HepG2 (cell line): Measurements from ENCODE around the gene MAMLD1. TPM values are rescaled to one million over a fixed set of nuclear protein-coding genes. Genes with fewer than 3 reads are reported as not detected.

Source experiments
- FOSL2 ChIP-seq: sonication (generic); formaldehyde crosslinking; IDR thresholded peaks from 2 replicates; pipeline ENCODE4 v1.4.0; 2020; ENCODE audit warnings: missing genetic modification reagents
- GATAD2A ChIP-seq: IDR thresholded peaks from 2 replicates; pipeline ENCODE4 v1.6.1; 2016
- HINFP ChIP-seq: sonication (generic); formaldehyde crosslinking; IDR thresholded peaks from 2 replicates; pipeline ENCODE4 v1.4.0; 2020; ENCODE audit warnings: low read depth, mild to moderate bottlenecking, missing genetic modification reagents
- HOXA9 ChIP-seq: sonication (generic); formaldehyde crosslinking; IDR thresholded peaks from 2 replicates; pipeline ENCODE4 v1.8.1; 2022; ENCODE audit warnings: missing genetic modification reagents, mild to moderate bottlenecking, moderate library complexity, borderline replicate concordance
- KLF13 ChIP-seq: sonication (generic); formaldehyde crosslinking; IDR thresholded peaks from 2 replicates; pipeline ENCODE4 v1.4.0; 2020; ENCODE audit warnings: mild to moderate bottlenecking, missing genetic modification reagents
- NCOA5 ChIP-seq: sonication (generic); formaldehyde crosslinking; IDR thresholded peaks from 2 replicates; pipeline ENCODE4 v1.4.0; 2020; ENCODE audit warnings: missing genetic modification reagents
- NFE2L1 ChIP-seq: sonication (generic); formaldehyde crosslinking; IDR thresholded peaks from 2 replicates; pipeline ENCODE4 v1.4.0; 2020; ENCODE audit warnings: missing genetic modification reagents, mild to moderate bottlenecking, borderline replicate concordance
- RAD51 ChIP-seq: fragments of 450-650 bp; IDR thresholded peaks from 2 replicates; pipeline ENCODE4 v1.6.1; 2016; ENCODE audit warnings: borderline replicate concordance
- RBAK ChIP-seq: sonication (generic); formaldehyde crosslinking; IDR thresholded peaks from 2 replicates; pipeline ENCODE4 v1.5.1; 2020; ENCODE audit warnings: mild to moderate bottlenecking, missing genetic modification reagents
- RBM22 ChIP-seq: fragments of 200-400 bp; formaldehyde crosslinking; optimal IDR thresholded peaks from 2 replicates; pipeline ENCODE3; 2017; ENCODE audit warnings: mild to moderate bottlenecking, low read length, moderate library complexity
- SNAPC4 ChIP-seq: sonication (generic); formaldehyde crosslinking; IDR thresholded peaks from 2 replicates; pipeline ENCODE4 v1.4.0; 2020; ENCODE audit warnings: mild to moderate bottlenecking, missing genetic modification reagents
- SSRP1 ChIP-seq: IDR thresholded peaks from 2 replicates; pipeline ENCODE4 v1.6.1; 2016; ENCODE audit warnings: control low read depth
- TBX3 ChIP-seq: fragments of 450-650 bp; IDR thresholded peaks from 2 replicates; pipeline ENCODE4 v1.6.1; 2017; ENCODE audit warnings: antibody characterized with exemption, mild to moderate bottlenecking, inconsistent platforms, borderline replicate concordance
- ZBTB33 ChIP-seq: sonication (generic); formaldehyde crosslinking; IDR thresholded peaks from 2 replicates; pipeline ENCODE4 v1.4.0; 2020; ENCODE audit warnings: missing genetic modification reagents
- ZBTB7A ChIP-seq: sonication (generic); formaldehyde crosslinking; IDR thresholded peaks from 2 replicates; pipeline ENCODE4 v1.8.0; 2022; ENCODE audit warnings: mild to moderate bottlenecking, missing genetic modification reagents
- ZNF766 ChIP-seq: sonication (generic); formaldehyde crosslinking; IDR thresholded peaks from 2 replicates; pipeline ENCODE4 v1.5.0; 2020; ENCODE audit warnings: missing genetic modification reagents, borderline replicate concordance
- ZNF780A ChIP-seq: sonication (generic); formaldehyde crosslinking; IDR thresholded peaks from 2 replicates; pipeline ENCODE4 v1.8.0; 2022; ENCODE audit warnings: mild to moderate bottlenecking, missing genetic modification reagents, moderate library complexity
- ZNF782 ChIP-seq: sonication (generic); formaldehyde crosslinking; IDR thresholded peaks from 2 replicates; pipeline ENCODE4 v1.4.0; 2020; ENCODE audit warnings: missing genetic modification reagents, mild to moderate bottlenecking, borderline replicate concordance
- ZSCAN9 ChIP-seq: IDR thresholded peaks from 2 replicates; pipeline ENCODE4 v1.6.1; 2016; ENCODE audit warnings: borderline replicate concordance
- polyA plus RNA-seq, 8 experiments: library from polyadenylated mRNA; depleted of rRNA in 3 of 8; stranded (reverse) in 7 of 8; unstranded in 1 of 8; fragments of >200 nt; fragmentation: Illumina TruSeq in 4 of 8; extraction: Trizol in 4 of 8; gene quantifications; 2 replicates each; pipeline versions ENCODE4 v1.2.1 to v1.2.3, GENCODE V29; 2011 to 2016; ENCODE audit warnings: low read depth in 4 of 8, missing spikeins in 1 of 8, mixed read lengths in 1 of 8; ENCODE audit not compliant: insufficient read depth in 1 of 8
- total RNA-seq, 5 experiments: library from RNA; depleted of rRNA; stranded (reverse); fragments of >200 nt; fragmentation: Illumina TruSeq; extraction: Trizol; gene quantifications; 2 replicates each; pipeline ENCODE4 v1.2.3, GENCODE V29; 2016; ENCODE audit warnings: low read depth in 1 of 5
- TF ChIP-seq, protein P1 (sequence below): sonication (generic); formaldehyde crosslinking; IDR thresholded peaks from 2 replicates; pipeline ENCODE4 v1.4.0; 2020; ENCODE audit warnings: mild to moderate bottlenecking, missing genetic modification reagents

The MAMLD1 gene
- total and polyA plus RNA-seq, 2 of the 13 experiments (the other 11 are each of a cell fraction or from before 2014, with no cell fraction given) = not detected

DNA sequence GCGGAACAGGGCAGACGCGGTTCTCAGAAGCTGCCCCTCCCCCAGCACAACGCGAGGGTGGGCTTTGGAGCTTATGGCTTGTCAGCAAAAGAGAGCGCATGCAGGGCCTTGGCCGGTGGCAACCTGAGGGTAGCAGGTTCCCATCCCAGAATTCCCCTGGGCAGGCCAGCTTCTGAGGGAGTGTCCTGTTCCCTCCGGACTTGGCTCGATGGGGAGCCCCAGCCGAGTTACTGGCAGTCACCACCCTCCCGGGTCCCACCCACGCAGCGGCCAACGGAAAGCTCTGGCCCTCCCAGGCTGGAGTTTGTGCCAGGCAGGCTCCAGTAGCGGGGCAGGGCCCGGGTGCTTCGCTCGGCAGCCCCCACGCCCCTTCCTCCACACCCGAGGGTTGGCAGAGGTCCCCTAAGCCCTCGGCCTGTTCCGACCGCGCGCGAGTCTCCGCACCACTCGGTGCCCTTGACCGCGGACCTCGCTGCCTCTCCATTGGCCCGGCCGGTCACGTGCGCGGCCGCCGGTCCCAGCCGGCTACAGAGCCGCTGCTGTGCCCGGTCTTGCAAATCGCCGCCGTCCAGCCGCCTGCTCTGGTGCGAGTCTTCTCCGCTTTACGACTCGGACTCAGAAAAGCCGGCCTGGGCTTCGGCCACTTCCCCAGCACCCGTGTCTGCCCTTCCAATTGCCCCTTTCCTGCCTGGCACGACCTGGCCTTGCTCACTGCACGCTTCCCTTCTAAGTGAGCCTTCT lies 184.4 kb downstream of the MAMLD1 start (continued):
- TF ChIP-seq NFE2L1 (CRISPR knock-in tag) (no peak), ZNF766 (CRISPR knock-in tag) (no peak), ZNF780A (CRISPR knock-in tag) (no peak; the same call in 1 of the 2 replicates), ZBTB7A (peak; percentile 33; the same call in 1 of the 2 replicates), ZNF782 (CRISPR knock-in tag) (no peak), NCOA5 (CRISPR knock-in tag) (no peak), GATAD2A (CRISPR knock-in tag) (peak; percentile 41; the same call in 1 of the 2 replicates), TBX3 (no peak), RAD51 (0 out of 2 replicates have a peak, but pooled peaks have one; percentile 25), SNAPC4 (CRISPR knock-in tag) (0 out of 2 replicates have a peak, but pooled peaks have one; percentile 37), RBM22 (no peak), RBAK (CRISPR knock-in tag) (no peak), ZBTB33 (CRISPR knock-in tag) (no peak), SSRP1 (CRISPR knock-in tag) (no peak), KLF13 (CRISPR knock-in tag) (no peak), HOXA9 (CRISPR knock-in tag) (no peak), FOSL2 (no peak), ZSCAN9 (CRISPR knock-in tag) (no peak), HINFP (no peak)
- TF ChIP-seq, protein P1, sequence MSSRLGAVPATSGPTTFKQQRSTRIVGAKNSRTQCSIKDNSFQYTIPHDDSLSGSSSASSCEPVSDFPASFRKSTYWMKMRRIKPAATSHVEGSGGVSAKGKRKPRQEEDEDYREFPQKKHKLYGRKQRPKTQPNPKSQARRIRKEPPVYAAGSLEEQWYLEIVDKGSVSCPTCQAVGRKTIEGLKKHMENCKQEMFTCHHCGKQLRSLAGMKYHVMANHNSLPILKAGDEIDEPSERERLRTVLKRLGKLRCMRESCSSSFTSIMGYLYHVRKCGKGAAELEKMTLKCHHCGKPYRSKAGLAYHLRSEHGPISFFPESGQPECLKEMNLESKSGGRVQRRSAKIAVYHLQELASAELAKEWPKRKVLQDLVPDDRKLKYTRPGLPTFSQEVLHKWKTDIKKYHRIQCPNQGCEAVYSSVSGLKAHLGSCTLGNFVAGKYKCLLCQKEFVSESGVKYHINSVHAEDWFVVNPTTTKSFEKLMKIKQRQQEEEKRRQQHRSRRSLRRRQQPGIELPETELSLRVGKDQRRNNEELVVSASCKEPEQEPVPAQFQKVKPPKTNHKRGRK (CRISPR knock-in tag) = no peak
